GM06990 (cell line): ENCODE measurements around the gene PTPN3.

Source experiments
- DNase-seq: peaks from one replicate; pipeline ENCODE4 v3.0.0-alpha.2; 2011; ENCODE audit not compliant: insufficient read length; ENCODE audit errors: extremely low read depth
- H3K27me3 ChIP-seq: replicated peaks from 2 replicates; pipeline ENCODE4 v1.6.0; 2011; ENCODE audit warnings: low read length; ENCODE audit not compliant: control insufficient read depth, insufficient read depth
- H3K36me3 ChIP-seq: 2 replicates; pipeline ENCODE4 v1.5.1; 2011; ENCODE audit warnings: low read length; ENCODE audit not compliant: control insufficient read depth, insufficient read depth
- H3K4me3 ChIP-seq: replicated peaks from 2 replicates; pipeline ENCODE4 v1.5.1; 2011; ENCODE audit warnings: low read depth, mild to moderate bottlenecking, control low read depth, low read length
- CTCF ChIP-seq: IDR thresholded peaks from 2 replicates; pipeline ENCODE4 v1.5.1; 2011; ENCODE audit warnings: low read length, control low read depth, mild to moderate bottlenecking, inconsistent platforms; ENCODE audit not compliant: insufficient read depth, poor library complexity, severe bottlenecking

Gene PTPN3

GRCh38 chr9:109387856-109388255 is 110.3 kb downstream of the PTPN3 start:
- no peaks in the 10 kb centered on the region for H3K36me3 ChIP-seq
- no peak for TF ChIP-seq CTCF
- no peak for DNase-seq

GRCh38 chr9:109387206-109387605 is 110.9 kb downstream of the PTPN3 start:
- no peak for TF ChIP-seq CTCF
- no peak for DNase-seq
- Histone ChIP-seq H3K4me3 (no peak overlapping the region), H3K36me3 (no peaks in the 10 kb centered on the region), H3K27me3 (no peaks in the 10 kb centered on the region; the same call in 1 of the 2 replicates)

More at GRCh38 chr9:109387856-109388255, 110.3 kb downstream of the PTPN3 start:
- Histone ChIP-seq H3K27me3 (no peaks in the 10 kb centered on the region; the same call in 1 of the 2 replicates), H3K4me3 (no peak overlapping the region)

- Histone ChIP-seq H3K27me3 (no peaks in the 10 kb centered on the region; the same call in 1 of the 2 replicates), H3K36me3 (no peaks in the 10 kb centered on the region), H3K4me3 (no peak overlapping the region)
- no peak for TF ChIP-seq CTCF
- DNase-seq = no peak
These were observed 112.6 kb downstream of the PTPN3 start for GRCh38 chr9:109385499-109385898.

GRCh38 chr9:109383947-109384346 is 114.2 kb downstream of the PTPN3 start:
- Histone ChIP-seq H3K36me3 (no peaks in the 10 kb centered on the region), H3K27me3 (no peaks in the 10 kb centered on the region; the same call in 1 of the 2 replicates), H3K4me3 (no peak overlapping the region)
- TF ChIP-seq CTCF = no peak
- DNase-seq = no peak

GRCh38 chr9:109383356-109383755 is 114.8 kb downstream of the PTPN3 start:
- no peak for DNase-seq

More at GRCh38 chr9:109383356-109383755, 114.8 kb downstream of the PTPN3 start:
- no peak overlapping the region for H3K4me3 ChIP-seq
- H3K36me3 ChIP-seq = no peaks in the 10 kb centered on the region
- H3K27me3 ChIP-seq = no peaks in the 10 kb centered on the region
- TF ChIP-seq CTCF = no peak
